Measurements from ENCODE around the gene UPK3A.
A peak's percentile ranks its signal among the peaks of the same experiment; 100 is the strongest.

UPK3A gene

DNA sequence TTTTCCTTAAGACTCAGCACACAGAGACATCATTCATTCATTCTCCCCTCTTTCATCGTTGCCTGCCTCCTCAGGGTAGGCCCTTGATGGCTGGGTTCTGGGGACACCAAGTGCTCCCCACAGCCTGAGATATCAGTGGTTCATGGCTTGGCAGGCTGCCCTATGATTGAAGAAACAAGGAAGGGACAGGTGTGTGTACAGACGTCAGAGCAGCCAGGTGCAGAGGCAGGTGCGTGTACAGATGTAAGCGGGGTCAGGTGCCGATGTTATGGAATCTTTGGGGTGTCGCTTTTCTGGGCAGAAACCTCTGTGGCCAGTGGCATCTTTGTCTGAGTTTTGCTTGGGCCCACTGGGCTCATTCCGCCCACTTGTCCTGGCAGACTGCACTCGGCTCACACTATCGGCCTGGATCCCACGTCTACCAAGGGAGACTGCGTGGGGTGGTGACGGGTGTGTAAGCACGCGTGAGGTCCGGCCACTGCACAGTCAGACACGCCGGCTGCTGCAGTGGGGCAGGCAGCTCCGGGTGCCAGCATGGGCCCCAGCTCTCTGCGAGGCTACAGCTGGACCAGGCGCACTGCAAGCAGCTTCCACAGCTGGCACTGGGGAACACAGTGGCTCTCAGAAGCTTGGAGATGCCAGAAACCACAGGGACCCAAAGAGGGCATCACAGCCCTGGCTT is 23.2 kb upstream of the UPK3A start:
- H3K4me3 ChIP-seq (ENCODE audit: low read length) = no peak overlapping the region
- H3K9me2 ChIP-seq (replicated peaks; ENCODE audit: insufficient read depth, low read length) = no peaks in the 10 kb centered on the region
- peak overlapping the region; percentile 71; the same call in 1 of the 2 replicates for H3K27ac ChIP-seq (ENCODE audit: low read length)
- H3K4me1 ChIP-seq (ENCODE audit: low read length) = peaks cover 35% of the 10 kb centered on the region
- H3K27me3 ChIP-seq (replicated peaks; ENCODE audit: insufficient read depth, low read length) = no peaks in the 10 kb centered on the region
- no peak overlapping the region for H3K9ac ChIP-seq (ENCODE audit: low read length)
- H3F3A ChIP-seq (ENCODE audit: insufficient read depth, low read length) = peaks cover 13% of the 10 kb centered on the region
- no peak overlapping the region for H3K4me2 ChIP-seq (ENCODE audit: low read depth, low read length)
- no peaks in the 10 kb centered on the region for H3K9me3 ChIP-seq (replicated peaks; ENCODE audit: insufficient read depth, low read length)
- H3K79me2 ChIP-seq (ENCODE audit: low read length) = no peaks in the 10 kb centered on the region
- DNase-seq = peak; percentile 64
- no peak overlapping the region for H2AFZ ChIP-seq (ENCODE audit: low read length)
- H4K20me1 ChIP-seq (ENCODE audit: insufficient read depth, low read length) = no peaks in the 10 kb centered on the region
- H3K36me3 ChIP-seq (replicated peaks; ENCODE audit: insufficient read depth, low read length) = no peaks in the 10 kb centered on the region
- TF ChIP-seq EZH2phosphoT487 (IDR thresholded peaks at IDR 0.05; ENCODE audit: low read length) = no peak
- TF ChIP-seq, protein P1, sequence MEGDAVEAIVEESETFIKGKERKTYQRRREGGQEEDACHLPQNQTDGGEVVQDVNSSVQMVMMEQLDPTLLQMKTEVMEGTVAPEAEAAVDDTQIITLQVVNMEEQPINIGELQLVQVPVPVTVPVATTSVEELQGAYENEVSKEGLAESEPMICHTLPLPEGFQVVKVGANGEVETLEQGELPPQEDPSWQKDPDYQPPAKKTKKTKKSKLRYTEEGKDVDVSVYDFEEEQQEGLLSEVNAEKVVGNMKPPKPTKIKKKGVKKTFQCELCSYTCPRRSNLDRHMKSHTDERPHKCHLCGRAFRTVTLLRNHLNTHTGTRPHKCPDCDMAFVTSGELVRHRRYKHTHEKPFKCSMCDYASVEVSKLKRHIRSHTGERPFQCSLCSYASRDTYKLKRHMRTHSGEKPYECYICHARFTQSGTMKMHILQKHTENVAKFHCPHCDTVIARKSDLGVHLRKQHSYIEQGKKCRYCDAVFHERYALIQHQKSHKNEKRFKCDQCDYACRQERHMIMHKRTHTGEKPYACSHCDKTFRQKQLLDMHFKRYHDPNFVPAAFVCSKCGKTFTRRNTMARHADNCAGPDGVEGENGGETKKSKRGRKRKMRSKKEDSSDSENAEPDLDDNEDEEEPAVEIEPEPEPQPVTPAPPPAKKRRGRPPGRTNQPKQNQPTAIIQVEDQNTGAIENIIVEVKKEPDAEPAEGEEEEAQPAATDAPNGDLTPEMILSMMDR (IDR thresholded peaks at IDR 0.05; ENCODE audit: low read length) = no peak
- TF ChIP-seq EZH2 (optimal IDR thresholded peaks at IDR 0.05; ENCODE audit: low read depth, low read length) = no peak

DNA sequence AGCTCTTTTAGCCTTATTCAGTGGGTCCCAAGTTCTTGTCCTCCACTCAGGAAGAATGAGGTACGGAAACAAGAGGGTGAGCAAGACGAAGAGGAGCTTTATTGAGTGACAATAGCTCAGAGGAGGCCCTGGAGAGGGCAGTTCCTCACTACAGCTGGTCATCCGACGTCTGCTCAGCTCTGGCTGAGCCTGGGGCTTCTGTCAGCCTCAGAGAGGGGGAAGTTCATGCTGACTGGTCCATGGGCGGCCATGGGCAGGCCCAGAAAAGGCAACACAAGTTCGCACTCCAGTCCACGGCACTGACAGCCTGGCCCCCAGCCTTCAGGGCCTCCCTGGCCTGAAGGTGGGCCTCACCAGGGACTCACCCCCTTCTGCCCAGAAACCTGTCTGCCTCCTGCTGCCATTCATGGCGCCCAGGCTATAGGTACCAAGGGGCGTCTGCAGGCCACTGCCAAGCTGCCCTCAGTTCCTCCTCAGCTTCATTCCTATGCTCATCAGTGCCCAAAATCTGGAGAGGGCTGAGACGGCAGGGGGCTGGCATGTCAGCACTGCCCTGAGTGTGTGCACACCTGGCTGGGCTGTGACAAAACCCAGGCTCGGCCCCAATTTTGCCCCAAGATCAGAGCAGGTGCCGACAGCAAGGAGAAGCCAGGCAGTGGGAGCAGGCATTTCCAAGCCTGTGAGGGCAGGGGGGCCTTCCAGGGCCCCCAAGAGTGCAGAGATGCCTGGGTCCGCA is 22.4 kb upstream of the UPK3A start:
- H3K9me2 ChIP-seq (replicated peaks; ENCODE audit: insufficient read depth, low read length) = no peaks in the 10 kb centered on the region
- no peaks in the 10 kb centered on the region for H3K9me3 ChIP-seq (replicated peaks; ENCODE audit: insufficient read depth, low read length)
- no peak overlapping the region for H3K4me3 ChIP-seq (ENCODE audit: low read length)
- peak overlapping the region; percentile 71; the same call in 1 of the 2 replicates for H3K27ac ChIP-seq (ENCODE audit: low read length)
- peaks cover 13% of the 10 kb centered on the region for H3F3A ChIP-seq (ENCODE audit: insufficient read depth, low read length)
- H4K20me1 ChIP-seq (ENCODE audit: insufficient read depth, low read length) = no peaks in the 10 kb centered on the region
- H3K4me2 ChIP-seq (ENCODE audit: low read depth, low read length) = peak overlapping the region; percentile 29; the same call in 1 of the 2 replicates
- H3K27me3 ChIP-seq (replicated peaks; ENCODE audit: insufficient read depth, low read length) = no peaks in the 10 kb centered on the region
- H3K36me3 ChIP-seq (replicated peaks; ENCODE audit: insufficient read depth, low read length) = no peaks in the 10 kb centered on the region
- H3K9ac ChIP-seq (ENCODE audit: low read length) = no peak overlapping the region
- TF ChIP-seq, protein P1 (IDR thresholded peaks at IDR 0.05; ENCODE audit: low read length) = no peak
- no peak for TF ChIP-seq EZH2phosphoT487 (IDR thresholded peaks at IDR 0.05; ENCODE audit: low read length)
- H2AFZ ChIP-seq (ENCODE audit: low read length) = peak overlapping the region; percentile 77; the same call in 1 of the 2 replicates
- no peak for DNase-seq
- H3K79me2 ChIP-seq (ENCODE audit: low read length) = no peaks in the 10 kb centered on the region
- peaks cover 35% of the 10 kb centered on the region for H3K4me1 ChIP-seq (ENCODE audit: low read length)

DNA sequence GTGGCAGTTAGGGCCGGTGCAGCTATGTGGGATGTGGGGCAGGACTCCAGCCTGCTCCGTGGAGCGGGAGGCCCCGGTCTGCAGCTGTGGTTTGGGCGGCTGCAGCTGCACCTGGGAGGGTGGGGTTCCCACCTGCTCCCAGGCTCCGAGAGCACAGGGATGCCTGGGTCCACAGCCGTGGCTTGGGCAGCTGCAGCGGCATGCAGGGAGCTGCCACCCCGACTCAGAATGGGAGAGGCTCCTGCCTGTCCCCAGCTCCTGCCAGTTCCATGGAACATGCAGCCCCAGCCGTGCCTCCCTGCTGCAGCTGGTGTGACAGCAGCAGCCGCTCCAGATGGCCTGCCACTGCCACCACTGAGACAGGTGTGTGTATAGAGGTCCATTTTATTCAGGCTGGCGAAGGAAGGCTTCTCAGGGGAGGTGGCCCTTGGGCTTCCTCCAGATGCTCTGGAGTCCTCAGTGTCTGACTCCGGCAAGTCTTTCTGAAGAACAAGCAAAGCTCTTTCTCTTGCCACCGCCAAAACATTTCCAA is 21.8 kb upstream of the UPK3A start:
- peak overlapping the region; percentile 29; the same call in 1 of the 2 replicates for H3K4me2 ChIP-seq (ENCODE audit: low read depth, low read length)
- H3K4me1 ChIP-seq (ENCODE audit: low read length) = peaks cover 35% of the 10 kb centered on the region
- peak overlapping the region; percentile 20; the same call in 1 of the 2 replicates for H3K9ac ChIP-seq (ENCODE audit: low read length)
- H3K27ac ChIP-seq (ENCODE audit: low read length) = peak overlapping the region; percentile 71
- peaks cover 13% of the 10 kb centered on the region for H3F3A ChIP-seq (ENCODE audit: insufficient read depth, low read length)
- H3K4me3 ChIP-seq (ENCODE audit: low read length) = no peak overlapping the region
- no peaks in the 10 kb centered on the region for H3K27me3 ChIP-seq (replicated peaks; ENCODE audit: insufficient read depth, low read length)
- H4K20me1 ChIP-seq (ENCODE audit: insufficient read depth, low read length) = no peaks in the 10 kb centered on the region
- no peaks in the 10 kb centered on the region for H3K36me3 ChIP-seq (replicated peaks; ENCODE audit: insufficient read depth, low read length)
- TF ChIP-seq EZH2phosphoT487 (IDR thresholded peaks at IDR 0.05; ENCODE audit: low read length) (no peak), EZH2 (optimal IDR thresholded peaks at IDR 0.05; ENCODE audit: low read depth, low read length) (no peak)
- TF ChIP-seq, protein P1 (IDR thresholded peaks at IDR 0.05; ENCODE audit: low read length) = no peak
- H2AFZ ChIP-seq (ENCODE audit: low read length) = peak overlapping the region; percentile 77; the same call in 1 of the 2 replicates
- H3K9me3 ChIP-seq (replicated peaks; ENCODE audit: insufficient read depth, low read length) = no peaks in the 10 kb centered on the region
- peak; percentile 51 for DNase-seq
- H3K79me2 ChIP-seq (ENCODE audit: low read length) = no peaks in the 10 kb centered on the region
- no peaks in the 10 kb centered on the region for H3K9me2 ChIP-seq (replicated peaks; ENCODE audit: insufficient read depth, low read length)

All from MM.1S (cell line).